GM19438 (cell line): ENCODE measurements around the gene SYTL3.
"Not testable (repeated sequence)": the region's sequence is repeated elsewhere in the genome, so short reads cannot be mapped to it uniquely, and the experiment has no call there.

Experiments
- ATAC-seq: cut with Tn5 transposase; IDR thresholded peaks from one replicate; pipeline ENCODE4 v1.9.1; 2021; ENCODE audit warnings: low read depth; ENCODE audit not compliant: unreplicated experiment

SYTL3 gene

DNA sequence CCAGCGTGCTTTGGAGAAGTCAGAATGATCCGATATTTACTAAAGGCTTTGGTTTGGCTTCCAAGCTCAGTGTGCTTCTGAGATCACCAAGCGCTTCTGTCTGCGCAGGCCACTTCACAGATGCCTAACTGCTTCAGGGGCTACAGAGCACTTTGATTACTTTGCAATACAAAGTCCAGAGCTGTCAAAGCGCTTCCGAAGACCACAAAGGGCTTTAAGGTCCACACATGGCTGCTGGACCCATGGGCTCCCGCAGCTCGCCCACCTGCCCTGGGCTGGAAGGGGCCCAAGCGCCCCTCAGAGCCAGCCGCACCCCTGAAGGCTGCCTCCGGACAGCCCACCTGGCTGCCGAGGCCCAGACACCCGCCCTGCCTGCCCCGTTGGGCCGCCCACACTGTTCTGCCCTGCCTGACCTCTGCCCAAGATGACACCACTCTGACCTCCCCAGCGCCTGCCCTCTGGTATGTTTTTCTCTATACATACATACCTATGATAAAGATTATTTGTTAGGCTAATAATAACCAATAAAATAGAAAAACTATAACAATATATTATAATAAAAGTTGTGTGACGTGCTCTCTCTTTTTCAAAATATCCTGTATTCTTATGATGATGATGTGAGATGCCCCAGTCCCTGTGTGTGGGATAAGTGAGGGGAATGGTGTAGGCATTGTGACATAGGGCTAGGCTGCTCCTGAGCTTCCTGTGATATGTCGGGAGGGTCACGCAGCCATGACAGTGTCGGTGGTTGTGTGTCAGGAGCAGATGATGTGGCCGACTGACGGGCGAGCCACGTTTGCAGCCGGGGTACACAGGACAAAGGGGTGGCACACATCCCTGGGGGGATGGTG lies 27.9 kb upstream of the SYTL3 start:
- ATAC-seq, result no peak

DNA sequence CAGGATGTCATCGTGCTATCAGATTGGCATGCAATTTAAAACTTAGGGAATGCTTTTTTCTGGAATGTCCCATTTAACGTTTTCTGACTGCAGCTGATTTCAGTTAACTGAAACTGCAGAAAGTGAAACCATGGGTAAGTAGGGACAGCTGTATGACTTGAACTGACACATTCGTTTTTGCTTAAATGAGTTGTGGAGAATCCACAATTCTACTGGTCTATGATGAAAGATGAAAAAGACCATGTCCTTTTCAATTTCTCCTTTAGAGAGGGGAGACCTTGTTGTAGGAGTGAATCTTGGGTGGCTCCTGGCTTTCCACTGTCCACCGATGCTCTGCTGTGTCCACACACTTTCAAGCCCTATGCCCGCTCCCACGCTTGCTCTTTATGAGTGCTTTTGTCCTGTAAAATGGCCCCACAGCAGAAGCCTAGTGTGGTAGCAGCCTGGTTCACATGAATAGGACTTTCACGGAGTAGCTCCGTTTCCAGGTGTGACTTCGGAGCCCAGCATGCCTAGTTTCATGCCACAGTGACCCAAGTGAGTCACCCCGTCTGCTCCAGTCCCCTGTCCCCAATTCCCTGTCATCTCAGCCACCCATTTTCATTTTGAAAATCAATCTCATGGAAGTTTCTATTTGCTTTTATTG lies 27.2 kb upstream of the SYTL3 start:
- no peak for ATAC-seq

DNA sequence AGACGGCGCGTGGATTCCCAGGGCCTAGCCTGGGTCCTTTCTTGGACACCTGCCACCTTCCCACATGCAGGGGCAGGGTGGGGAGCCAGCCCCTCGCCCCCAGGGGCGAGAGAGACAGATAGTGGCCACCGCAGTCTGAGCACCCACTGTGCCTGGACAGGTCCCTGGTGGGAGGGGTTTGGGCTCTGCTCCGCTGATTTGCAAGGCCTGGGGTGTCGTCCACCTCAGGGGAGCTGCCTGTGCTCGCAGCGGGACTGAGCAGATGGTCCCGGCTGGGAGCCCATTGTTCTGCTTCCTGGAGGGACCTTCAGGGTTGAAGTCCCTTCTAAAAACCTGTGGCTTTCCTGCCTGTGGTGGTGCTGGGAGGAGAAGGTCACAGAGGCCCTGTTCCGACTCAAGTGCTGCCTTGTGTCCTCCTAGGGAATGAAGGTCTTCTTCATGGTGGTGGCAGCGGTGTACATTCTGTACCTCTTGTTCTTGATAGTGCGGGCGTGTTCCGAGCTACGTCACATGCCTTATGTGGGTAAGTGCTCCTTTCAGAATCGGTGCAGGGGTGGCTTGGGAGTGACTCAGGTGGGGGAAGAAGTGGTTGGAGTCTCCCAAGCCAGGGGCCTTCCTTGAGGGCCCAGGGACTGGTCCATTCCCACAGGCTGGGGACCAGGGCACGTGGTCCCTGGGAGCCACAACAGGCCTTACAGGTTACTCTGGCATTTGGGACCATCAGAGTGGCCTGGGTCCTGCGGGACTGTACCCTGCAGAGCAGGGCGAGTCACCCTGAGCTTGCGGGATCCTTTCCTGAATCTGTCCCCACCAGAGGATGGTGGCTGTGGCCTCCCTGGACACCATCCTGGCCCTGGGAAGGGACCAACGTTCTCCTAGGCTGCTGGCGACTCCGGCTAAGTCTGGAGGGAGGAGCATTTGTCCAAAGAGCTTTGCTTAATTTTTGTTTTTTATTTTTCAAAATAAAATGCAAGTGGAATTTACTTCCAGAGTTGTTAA lies 24.9 kb upstream of the SYTL3 start:
- ATAC-seq, result no peak

DNA sequence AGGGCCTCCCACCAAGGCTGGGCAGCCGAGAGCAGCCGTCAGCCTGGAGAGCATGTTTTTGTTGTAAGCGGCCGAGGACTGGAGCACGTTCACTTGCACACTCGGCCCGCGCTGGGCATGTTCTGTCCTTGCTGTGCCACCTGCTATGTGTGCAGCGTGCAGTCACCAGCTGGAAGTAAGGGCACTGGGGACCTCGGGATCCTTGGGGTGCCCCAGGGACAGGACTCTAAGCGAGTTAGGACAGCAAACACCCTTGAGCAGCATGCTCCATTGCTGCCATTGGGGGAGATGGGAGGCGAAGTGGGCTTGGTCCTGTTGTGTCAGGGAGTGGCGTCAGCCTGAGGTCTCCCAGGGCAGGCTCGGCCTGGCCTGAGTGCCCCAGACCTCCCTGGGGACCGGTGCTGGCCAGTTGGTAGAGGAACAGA lies 24.0 kb upstream of the SYTL3 start:
- ATAC-seq, result no peak

DNA sequence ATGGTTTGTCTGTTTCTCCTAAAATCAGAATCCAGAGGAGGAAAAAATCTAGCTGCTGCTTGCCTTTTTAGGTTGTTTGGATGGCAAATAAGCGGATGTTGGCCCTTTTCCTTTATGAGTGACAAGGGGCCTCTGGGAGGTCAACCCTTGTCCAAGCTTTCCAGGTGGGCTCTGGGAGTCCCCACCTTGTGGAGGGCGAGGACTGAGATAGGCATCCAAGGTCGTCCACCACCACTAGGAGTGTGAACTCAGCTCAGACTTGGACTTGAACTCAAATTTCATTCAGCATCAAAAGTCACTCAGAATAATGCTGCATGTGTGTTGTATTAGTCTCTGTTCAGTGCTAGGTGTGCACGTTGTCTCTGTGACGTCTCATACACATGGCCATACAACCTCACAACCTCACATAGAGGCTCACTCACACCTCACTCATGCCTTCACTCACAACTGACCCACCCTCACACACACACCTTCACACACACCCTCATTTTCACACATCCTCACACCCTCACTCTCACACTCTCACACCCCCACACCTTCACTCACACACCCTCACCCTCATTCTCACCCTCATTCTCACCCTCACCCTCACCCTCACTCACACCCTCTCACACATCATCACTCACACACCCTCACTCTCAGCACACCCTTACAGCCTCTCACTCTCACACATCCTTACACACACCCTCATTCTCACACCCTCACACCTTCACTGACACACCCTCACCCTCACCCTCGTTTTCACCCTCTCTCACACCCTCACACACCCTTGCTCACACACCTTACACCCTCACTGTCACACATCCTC lies 23.3 kb upstream of the SYTL3 start:
- no peak for ATAC-seq

DNA sequence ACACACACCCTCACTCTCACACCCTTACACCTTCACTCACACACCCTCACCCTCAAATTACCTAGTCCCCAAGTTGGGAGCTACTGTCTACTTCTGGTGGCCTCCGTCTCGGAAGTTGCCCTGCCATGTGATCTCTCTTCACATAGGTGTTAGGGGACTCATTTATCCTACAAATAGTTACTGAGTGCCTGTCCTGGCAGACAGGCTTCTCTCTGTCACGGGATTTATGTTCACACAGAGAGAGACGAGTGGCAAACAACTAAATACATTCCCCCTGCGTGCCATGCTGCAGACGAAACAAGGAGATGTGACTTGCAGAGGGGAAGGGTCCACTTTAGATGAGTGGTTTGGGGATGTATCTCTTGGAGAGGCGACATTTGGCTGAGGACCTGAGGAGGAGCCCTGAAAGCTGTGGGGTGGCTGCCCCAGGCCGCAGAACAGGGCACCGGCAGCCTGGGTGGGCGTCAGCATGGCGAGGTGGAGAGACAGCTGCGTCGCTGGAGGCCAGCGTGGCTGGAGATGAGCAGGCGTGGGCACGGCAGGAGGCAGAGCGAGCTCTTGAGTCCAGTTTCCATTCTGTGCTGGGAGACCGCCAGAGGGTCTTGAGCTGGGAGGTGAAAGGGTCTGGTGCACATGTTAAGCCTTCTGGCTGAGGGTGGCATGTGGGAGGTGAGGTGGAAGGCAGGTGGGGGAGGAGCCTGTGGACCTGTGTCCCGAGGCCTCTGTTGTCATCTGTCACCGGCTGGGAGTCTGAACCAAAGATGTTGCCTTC lies 22.5 kb upstream of the SYTL3 start:
- no peak for ATAC-seq

DNA sequence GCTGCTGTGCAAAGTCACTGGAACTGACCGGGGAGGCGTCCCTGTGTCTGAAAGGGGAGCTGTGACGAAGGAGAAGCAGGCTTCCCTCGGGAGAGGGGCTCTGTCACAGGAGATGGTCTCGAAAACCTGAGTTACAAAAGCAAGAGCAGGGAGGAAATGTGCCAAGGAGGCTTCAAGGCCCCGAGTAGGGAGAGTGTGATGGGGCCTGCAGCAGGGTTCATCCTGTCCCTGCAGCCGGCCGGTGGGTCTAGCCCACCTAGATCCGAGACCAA lies 22.0 kb upstream of the SYTL3 start:
- no peak for ATAC-seq

DNA sequence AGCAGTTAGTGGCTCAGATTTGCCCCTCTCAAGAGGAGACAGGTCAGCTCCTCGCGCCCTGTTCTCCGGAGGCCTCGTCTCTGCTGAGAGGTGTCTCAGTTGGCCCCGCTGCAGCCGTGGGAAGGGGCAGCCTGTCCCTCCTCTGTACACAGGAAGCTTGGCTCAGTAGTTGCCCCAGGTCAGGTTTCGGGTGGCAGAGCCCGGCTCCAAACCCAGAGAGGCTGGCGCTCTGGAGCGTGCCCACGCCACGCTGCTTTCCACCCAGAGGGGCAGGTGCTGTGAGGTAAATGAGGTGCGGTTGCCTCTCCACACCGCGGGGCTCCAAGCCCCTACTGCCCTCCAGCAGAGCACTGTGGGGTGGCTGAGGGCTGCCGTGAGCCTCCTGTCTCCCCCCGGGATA lies 21.3 kb upstream of the SYTL3 start:
- no peak for ATAC-seq

DNA sequence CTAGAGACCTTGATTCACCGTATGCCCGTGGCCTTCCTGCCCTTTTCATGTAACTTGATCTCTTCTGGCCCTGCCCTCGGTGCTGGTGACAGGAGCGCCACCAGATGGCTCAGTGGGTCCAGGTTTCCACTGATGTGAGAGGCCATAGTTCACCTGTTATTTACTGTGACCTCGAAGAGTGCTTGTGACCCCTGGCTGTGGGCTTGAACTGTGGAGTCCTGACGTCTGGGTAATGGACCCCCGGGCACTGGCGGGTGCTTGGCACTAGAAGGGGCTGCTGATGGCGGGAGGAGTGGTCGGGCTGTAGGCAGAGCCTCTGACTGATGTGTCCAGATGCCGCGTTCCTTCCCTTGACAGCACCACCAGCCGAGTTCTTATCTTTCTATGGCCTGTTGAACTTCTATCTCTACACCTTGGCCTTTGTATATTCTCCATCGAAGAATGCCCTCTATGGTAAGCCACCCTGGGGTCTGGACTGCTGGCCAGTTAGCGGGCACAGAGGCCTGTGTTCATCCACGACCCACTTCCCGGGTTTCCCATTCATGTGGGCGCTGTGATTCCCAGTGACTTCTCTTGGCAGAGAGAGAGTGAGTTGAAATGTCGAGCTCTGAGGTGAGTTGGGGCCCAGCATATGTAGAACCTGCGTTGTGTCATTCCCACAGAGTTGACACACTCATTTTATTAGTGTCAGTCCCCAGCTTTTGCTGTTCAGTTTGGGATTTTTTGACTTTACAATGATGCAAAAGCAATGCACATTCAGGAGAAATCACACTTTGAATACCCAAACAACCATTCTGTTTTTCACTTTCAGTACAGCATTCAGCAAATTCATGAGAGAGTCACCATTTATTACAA lies 20.3 kb upstream of the SYTL3 start:
- no peak for ATAC-seq

DNA sequence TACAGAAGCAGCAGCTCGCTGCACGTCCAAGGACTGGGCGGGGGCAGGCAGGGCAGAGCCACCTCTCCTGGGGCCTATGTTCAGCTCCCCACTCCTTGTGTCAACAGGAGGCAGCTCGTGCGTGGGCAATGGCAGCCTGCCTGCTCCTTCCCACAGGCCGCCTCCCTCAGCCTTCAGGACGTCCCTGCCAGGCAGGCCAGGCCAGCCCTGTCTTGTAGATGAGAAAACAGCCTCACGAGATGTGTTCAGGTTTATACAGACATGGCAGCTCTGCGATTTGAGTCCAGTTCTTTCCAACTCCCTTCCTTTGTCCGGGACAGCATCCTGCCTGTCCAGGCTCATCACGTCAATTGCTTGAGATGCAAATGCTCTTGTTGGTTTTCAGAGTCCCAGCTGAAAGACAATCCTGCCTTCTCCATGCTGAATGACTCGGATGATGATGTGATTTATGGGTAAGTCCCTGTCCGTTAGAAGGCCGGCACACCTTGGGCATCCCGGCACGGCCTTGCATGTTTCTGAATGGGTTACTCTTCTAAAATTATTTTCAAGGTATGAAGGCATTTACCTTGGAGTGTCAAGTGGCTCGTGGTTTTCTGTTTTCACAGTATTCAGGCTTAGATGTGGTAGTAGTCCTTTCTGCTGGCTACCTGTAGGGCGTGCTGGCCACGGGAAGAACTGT lies 18.8 kb upstream of the SYTL3 start:
- ATAC-seq, result no peak

DNA sequence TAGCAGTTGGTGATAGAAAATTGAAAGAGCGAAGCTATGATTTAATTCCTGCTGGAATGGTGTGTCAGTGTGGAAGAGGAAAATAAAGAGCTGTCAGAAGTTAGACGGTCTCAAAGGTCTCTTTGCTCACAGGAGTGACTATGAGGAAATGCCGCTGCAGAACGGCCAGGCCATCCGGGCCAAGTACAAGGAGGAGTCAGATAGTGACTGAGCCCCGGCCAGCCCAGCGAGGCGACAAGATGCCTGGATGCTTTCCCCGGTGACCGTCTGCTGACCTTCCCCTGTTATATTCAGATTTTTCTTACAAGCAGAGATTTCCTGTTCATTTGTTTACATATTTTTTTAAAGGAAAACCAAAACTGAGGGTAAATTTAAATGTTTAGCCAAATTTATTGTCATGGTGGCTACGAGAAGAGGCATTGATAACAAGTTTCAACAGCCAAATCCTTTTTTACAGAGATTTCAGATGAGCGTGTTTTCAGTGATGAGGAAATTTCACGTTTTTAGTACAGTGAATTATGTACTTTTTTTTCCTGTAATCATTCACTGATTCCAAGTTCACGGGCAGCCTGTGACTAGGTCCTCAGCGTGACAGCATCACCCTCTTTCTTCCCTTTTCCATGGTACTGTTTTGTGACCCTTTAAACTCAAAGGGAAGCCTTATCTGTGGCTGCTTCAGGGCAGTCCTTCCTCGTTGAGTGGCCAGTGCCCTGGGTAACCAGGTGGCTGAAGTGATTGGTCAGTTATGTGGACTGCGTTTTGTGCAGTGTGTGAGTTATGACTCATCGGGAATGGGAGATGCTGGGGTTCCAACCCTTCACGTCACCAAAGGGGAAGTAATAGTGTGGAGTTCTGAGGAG lies 17.9 kb upstream of the SYTL3 start:
- ATAC-seq, result no peak

DNA sequence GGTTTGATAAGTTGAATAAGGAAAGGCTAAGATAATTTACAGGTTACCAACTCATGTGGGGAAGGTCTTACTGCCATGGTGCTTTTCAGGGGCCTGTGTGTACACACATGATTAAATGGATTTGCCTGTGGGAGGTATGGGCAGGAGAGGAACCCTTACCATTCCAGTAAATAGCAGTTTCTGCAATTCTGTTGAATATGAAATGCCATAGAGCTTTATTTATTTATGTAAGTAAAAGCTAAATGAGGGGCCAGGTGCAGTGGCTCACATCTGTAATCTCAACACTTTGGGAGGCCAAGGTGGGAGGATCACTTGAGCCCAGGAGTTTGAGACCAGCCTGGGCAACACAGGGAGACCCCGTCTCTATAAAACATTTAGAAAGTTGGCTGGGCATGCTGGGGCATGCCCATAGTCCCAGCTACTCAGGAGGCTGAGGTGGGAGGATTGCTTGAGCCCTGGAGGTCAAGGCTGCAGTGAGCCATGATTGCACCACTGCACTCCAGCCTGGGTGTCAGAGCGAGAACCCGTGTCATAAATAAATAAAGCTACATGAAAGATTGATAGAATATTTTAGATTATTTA lies 17.2 kb upstream of the SYTL3 start:
- not testable (repeated sequence) for ATAC-seq

DNA sequence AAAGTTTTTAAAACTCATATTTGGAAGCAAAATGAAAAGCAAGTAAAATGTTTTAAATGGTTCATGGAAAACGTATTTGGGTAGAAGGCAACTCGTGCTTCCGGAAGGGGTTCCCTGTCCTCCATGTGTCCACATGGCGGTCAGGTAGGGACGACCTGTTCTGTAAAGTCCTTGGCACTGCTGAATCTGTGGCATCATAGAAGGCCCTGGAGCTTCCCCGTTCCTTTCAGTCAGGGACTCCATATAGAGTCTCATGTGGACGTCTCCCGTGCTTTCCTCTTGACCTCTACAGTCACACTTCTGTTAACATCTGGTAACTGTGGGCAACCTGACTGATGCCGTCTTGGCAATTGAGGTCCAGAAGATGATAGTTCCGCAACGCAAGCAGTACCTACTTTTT lies 16.7 kb upstream of the SYTL3 start:
- ATAC-seq, result no peak

DNA sequence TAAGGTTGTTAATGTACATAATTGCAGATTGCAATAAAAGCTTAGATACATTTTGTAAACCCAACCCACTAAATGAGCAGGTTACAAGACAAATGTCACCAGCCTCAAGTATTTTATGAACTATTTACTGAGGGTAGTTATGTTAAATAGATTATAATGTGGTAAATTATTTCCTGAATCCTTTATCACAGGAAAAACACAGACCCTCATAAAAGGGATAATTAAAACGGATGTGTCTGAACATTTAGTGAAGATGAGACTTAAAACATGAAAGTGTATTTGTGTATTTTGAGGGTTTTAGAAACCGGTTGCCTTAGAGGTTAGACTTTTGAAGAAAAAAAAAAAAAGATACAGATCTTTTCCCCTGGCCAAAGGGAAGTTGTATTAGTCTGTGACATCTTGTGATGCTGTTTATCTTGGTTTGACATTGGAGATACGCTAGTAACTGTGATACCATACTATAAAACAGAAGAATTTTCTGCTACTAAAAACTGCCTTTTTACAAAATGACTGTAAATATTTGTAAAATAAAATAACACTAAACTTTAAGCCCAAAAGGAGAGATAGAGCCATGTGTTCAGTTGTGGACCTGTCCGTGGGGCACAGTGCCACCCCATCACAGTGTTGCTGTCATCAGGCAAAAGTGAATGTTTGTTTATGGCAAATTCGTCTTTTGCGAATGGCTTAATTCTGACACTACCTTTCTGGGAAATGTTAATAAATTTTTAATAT lies 15.0 kb upstream of the SYTL3 start:
- no peak for ATAC-seq

DNA sequence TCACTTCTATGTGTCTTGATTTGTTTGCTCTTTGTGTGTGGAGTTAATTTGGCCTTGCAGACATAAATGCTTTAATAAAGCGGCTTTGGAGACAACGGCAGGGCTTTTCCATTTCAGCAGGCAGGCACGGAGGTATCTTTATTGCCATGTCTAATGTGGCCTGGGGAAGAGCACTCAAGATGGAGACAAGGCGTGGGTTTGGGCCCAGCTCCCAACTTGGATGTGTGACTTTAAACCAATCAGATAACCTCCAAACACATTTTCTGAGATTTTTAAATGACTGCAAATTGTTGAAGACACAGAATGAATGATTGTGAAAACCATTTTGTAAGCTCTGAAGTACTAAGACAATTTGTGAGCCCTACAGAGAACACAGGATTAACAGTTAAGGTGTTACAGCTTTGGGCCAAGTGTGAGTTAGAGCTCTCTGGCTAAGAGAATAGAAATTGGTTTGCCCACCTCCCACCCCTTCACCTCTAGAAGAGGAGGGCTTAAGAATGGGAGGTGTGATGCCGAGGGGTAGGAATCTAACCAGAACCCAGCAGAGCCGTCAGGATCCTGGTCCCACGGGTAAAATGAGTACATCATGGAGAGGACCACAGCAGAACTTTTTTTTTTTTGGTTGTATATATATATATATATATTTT lies 14.3 kb upstream of the SYTL3 start:
- ATAC-seq, result no peak

DNA sequence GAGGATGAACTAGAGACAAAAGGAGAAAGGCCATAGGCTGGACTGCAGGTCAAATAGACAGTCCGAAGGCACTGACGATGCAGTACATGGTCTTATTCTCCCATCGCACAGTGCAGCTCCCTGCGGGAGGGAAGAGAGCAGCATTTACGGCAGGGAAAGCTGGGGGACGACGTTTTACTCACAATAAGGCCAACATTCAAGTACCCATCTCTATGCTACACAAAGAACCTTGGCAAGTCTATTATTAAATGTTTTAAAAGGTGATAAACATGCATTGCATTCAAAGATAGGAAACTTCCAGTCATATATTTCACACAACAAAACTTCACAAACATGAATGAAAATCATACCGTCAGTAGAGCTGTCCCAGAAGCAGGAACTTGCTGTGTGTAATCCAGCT lies 13.1 kb upstream of the SYTL3 start:
- ATAC-seq, result no peak
